ENCODE results near the gene MT1H. TPM values are rescaled to one million over a fixed set of nuclear protein-coding genes. Genes with fewer than 3 reads are reported as not detected.

MT1H gene
- total RNA-seq, 2 donors from 2014 or later, result not detected

DNA sequence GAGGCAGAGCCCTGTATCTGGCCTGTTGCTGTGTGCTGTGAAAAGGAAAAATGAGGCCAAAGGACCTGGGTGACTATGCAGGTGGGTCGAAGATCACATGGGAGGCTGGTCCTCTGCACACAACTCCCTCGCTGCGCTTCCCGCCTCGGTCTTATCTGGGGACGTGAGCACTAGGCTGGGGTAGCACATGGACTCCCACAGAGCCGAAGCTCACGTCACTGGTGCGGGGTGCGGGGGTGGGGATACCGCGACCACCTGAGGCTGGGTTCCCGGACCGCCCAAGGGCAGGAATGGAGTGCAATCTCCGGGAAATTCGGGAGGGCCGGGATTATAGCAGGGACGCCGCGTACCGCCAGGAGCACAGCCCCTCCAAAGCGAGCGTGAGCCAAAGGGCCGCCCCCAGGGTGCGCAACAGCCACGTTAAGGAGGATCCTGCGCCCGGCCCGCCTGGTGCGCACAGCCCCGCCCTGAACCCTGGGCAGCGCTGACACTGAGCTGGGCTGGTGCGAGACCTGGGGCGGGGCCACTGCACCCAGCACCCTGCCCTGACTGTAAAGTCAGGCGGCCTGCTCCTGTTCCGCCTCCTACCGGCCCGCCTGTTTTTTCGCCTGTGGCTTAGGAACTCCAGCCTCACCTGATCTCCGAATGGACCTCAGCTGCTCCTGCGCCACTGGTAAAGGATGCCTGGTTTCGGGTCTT, 26.4 kb upstream of the MT1H start:
- ATAC-seq (peak; percentile 100), DNase-seq (peak; percentile 49 to 58 (median 57))
- Mint-ChIP-seq H3K27ac (peak overlapping the region; percentile 72), H3K36me3 (ENCODE audit: low read depth) (no peaks in the 10 kb centered on the region), H3K4me1 (peaks cover 19% of the 10 kb centered on the region), H3K27me3 (peaks cover 38% of the 10 kb centered on the region), H3K4me3 (peak overlapping the region; percentile 70)
- H3K9me3 ChIP-seq (ENCODE audit: control insufficient read depth, low read length, poor library complexity, severe bottlenecking), result no peaks in the 10 kb centered on the region

DNA sequence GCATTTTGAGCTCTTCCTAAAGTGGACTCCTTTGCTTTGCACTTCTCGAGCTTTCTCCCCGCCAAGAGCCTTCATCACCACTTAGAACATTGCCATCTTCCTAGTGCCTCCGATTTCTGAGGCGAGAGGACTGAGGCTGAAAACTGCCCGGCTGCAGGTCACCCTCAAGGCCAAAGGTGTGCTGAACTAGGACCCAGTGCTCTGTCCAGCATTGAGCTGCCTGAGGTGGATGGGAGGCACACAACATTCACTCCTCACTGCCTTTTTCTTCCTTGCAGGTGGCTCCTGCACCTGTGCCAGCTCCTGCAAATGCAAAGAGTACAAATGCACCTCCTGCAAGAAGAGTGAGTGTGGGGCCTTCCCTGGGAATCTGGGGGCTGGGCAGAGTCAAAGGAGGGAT, 25.8 kb upstream of the MT1H start:
- H3K27me3 Mint-ChIP-seq, result peaks cover 38% of the 10 kb centered on the region
- ATAC-seq (no peak), DNase-seq (no peak)
- H3K27ac Mint-ChIP-seq, result peak overlapping the region; percentile 72
- no peaks in the 10 kb centered on the region for H3K36me3 Mint-ChIP-seq (ENCODE audit: low read depth)
- H3K4me3 Mint-ChIP-seq, result peak overlapping the region; percentile 70
- peaks cover 16% of the 10 kb centered on the region for H3K4me1 Mint-ChIP-seq
- no peaks in the 10 kb centered on the region for H3K9me3 ChIP-seq (ENCODE audit: control insufficient read depth, low read length, poor library complexity, severe bottlenecking)

DNA sequence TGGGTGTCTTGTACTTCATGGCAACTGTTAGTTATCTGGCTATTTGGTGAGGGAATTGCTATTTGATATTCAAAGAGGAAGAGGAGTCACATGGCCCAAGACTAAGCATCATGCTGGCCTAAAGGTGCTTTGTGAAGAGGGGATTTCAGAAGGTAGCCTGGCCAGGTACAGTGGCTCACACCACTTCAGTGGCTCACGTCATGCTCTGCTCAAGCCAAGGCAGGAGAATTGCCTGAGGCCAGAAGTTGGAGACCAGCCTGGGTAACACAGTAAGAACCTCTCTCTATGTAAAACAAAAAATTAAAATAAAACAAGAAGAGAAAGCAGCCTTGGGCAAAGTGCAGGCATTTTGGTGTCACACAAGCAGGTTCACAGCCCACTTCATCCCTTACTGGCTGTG, 24.3 kb upstream of the MT1H start:
- H3K27me3 Mint-ChIP-seq, result peaks cover 29% of the 10 kb centered on the region
- no peak for ATAC-seq

DNA sequence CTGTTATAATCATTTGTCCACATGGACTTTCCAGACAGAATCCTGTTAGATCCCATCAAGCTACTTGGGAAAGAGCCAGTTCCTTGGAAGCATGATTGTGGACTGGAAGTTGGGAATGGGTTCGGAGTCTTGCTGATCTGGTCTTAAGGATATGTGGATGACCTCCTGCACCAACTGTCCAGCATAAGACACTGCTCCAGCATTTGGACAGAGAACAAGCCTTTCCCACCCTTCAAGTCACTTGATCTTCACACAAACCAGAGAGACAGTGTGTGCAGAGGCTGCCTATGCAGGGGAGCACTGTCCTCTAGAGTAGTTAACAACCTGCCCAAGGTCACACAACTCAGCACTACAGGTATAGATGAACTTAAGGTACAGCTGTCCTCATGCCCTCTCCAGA, 23.8 kb upstream of the MT1H start:
- no peaks in the 10 kb centered on the region for H3K9me3 ChIP-seq (ENCODE audit: control insufficient read depth, low read length, poor library complexity, severe bottlenecking)
- peaks cover 26% of the 10 kb centered on the region for H3K27me3 Mint-ChIP-seq
- peaks cover 16% of the 10 kb centered on the region for H3K4me1 Mint-ChIP-seq
- H3K4me3 Mint-ChIP-seq, result no peak overlapping the region
- no peak overlapping the region for H3K27ac Mint-ChIP-seq
- ATAC-seq (no peak), DNase-seq (no peak)
- no peaks in the 10 kb centered on the region for H3K36me3 Mint-ChIP-seq (ENCODE audit: low read depth)

More for the DNA sequence above, 24.3 kb upstream of the MT1H start:
- H3K36me3 Mint-ChIP-seq (ENCODE audit: low read depth), result no peaks in the 10 kb centered on the region
- no peaks in the 10 kb centered on the region for H3K9me3 ChIP-seq (ENCODE audit: control insufficient read depth, low read length, poor library complexity, severe bottlenecking)
- peaks cover 16% of the 10 kb centered on the region for H3K4me1 Mint-ChIP-seq
- DNase-seq, result no peak
- H3K27ac Mint-ChIP-seq, result no peak overlapping the region
- H3K4me3 Mint-ChIP-seq, result no peak overlapping the region

DNA sequence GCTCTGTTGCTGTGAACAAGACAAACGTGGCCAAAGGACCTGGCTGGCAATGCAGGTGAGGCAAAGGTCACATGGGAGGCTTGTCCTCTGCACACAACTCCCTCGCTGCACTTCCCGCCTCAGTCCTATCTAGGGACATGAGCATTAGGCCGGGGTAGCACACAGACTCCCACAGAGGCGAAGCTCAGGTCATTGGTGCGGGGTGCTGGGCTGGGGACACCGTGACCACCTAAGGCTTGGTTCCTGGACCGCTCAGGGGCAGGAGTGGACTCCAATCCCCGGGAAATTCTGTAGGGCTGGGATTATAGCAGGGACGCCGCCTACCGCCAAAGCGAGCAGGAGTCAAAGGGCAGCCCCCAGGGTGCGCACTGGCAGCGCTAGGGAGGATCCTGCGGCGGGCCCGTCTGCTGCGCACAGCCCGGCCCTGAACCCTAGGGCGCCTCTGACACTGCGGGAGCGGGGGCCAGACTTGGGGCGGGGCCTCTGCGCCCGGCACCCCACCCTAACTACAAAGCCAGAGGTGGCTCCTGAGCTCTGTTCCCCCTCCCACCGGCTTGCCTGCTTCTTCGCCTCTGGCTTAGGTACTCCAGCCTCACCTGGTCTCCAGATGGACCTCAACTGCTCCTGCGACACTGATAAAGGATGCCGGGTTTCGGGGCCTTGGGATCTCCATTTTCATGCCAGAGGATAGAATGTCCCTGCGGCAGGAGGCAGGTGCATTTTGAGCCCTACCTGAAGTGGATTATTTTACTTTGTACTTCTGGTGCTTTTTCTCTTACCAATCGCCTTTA, 21.8 kb upstream of the MT1H start:
- ATAC-seq (no peak), DNase-seq (no peak)
- Mint-ChIP-seq H3K27me3 (peaks cover 35% of the 10 kb centered on the region), H3K4me3 (no peak overlapping the region), H3K36me3 (ENCODE audit: low read depth) (no peaks in the 10 kb centered on the region), H3K4me1 (peaks cover 12% of the 10 kb centered on the region), H3K27ac (no peak overlapping the region)
- no peaks in the 10 kb centered on the region for H3K9me3 ChIP-seq (ENCODE audit: control insufficient read depth, low read length, poor library complexity, severe bottlenecking)

DNA sequence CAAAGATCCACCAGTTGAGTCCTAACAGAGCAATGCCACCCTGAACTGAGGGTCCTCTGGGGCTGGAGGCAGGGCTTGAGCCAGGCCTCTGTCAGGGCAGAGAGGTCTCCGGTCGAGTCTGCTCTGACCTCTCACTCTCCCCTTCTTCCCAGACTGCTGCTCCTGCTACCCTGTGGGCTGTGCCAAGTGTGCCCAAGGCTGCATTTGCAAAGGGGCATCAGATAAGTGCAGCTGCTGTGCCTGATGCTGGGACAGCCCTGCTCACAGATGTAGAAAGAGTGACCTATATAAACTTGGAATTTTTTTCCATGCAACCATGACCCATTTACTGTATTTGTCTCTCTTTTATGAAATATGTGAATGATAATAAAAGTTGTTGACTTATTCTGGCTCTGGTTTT, 20.3 kb upstream of the MT1H start:
- Mint-ChIP-seq H3K36me3 (ENCODE audit: low read depth) (no peaks in the 10 kb centered on the region), H3K27ac (no peak overlapping the region), H3K4me3 (no peak overlapping the region), H3K4me1 (peaks cover under 1% of the 10 kb centered on the region), H3K27me3 (peaks cover 35% of the 10 kb centered on the region)
- DNase-seq (no peak), ATAC-seq (no peak)
- no peaks in the 10 kb centered on the region for H3K9me3 ChIP-seq (ENCODE audit: control insufficient read depth, low read length, poor library complexity, severe bottlenecking)

DNA sequence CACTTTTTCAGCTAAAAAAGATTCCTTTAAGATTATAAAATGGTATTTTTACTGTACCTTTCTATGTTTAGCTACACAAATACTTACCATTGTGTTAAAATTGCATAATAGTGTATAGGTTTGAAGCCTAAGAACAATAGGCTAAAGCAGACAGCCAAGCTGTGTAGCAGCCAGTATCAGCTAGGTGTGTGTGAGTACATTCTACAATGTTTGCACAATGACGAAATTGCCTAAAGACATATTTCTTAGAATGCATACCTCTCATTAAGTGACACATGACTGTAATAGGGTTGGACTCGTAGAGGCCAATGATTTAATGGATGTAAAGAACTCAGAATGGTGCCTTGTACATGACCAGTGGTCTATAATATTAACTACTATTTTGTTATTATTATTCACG, 19.8 kb upstream of the MT1H start:
- Mint-ChIP-seq H3K27ac (no peak overlapping the region), H3K4me3 (no peak overlapping the region), H3K36me3 (ENCODE audit: low read depth) (no peaks in the 10 kb centered on the region), H3K27me3 (peaks cover 35% of the 10 kb centered on the region), H3K4me1 (no peaks in the 10 kb centered on the region)
- ATAC-seq, result no peak
- H3K9me3 ChIP-seq (ENCODE audit: control insufficient read depth, low read length, poor library complexity, severe bottlenecking), result no peaks in the 10 kb centered on the region
- no peak for DNase-seq

DNA sequence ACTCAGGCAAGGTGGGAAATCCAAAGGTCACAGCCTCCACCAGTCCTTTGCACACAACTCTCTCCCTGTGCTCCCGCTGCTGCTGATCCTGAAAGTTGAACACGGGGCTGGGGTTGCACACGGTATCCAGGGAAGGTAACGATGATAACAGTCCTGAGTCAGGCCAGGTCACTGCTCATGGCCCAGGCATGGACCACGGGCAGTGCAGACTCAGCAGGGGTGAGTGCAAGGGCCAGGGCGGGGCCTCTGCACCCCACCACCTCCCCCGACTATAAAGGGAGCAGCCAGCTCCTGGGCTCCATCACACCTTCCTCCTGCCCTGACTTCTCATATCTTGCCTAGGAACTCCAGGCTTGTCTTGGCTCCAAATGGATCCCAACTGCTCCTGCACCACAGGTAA, 18.0 kb upstream of the MT1H start, which contains the start of gene MT1B:
Gene MT1B, plus strand, starts transcription at position 301 of the 400 bp plus-strand sequence. Its CDS starts 68 bp downstream, at position 369.
- peaks cover 29% of the 10 kb centered on the region for H3K27me3 Mint-ChIP-seq

DNA sequence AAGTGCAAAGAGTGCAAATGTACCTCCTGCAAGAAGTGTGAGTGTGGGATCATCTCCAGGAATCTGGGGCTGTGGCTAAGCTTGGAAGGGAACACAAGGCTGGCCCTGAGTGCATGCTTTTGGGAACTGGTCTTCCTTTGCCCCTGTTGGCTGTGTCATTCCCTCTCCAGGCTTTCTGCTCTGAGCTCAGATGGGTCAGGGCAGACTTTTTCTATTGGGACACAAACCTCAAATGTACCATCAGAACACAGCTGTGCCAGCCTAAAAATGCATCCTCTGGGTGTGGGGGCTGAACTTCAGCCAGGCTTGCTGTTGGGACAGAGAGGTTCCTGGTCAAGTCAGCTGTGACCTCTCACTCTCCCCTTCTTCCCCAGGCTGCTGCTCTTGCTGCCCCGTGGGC, 17.0 kb upstream of the MT1H start:
- H3K36me3 Mint-ChIP-seq (ENCODE audit: low read depth), result no peaks in the 10 kb centered on the region
- ATAC-seq (no peak), DNase-seq (no peak)
- no peak overlapping the region for H3K27ac Mint-ChIP-seq
- peaks cover 23% of the 10 kb centered on the region for H3K27me3 Mint-ChIP-seq
- H3K9me3 ChIP-seq (ENCODE audit: control insufficient read depth, low read length, poor library complexity, severe bottlenecking), result no peaks in the 10 kb centered on the region
- H3K4me1 Mint-ChIP-seq, result no peaks in the 10 kb centered on the region
- H3K4me3 Mint-ChIP-seq, result no peak overlapping the region

More for the DNA sequence above, 18.0 kb upstream of the MT1H start, which contains the start of gene MT1B:
- ATAC-seq (no peak), DNase-seq (no peak)
- no peaks in the 10 kb centered on the region for H3K9me3 ChIP-seq (ENCODE audit: control insufficient read depth, low read length, poor library complexity, severe bottlenecking)
- Mint-ChIP-seq H3K36me3 (ENCODE audit: low read depth) (no peaks in the 10 kb centered on the region), H3K4me1 (no peaks in the 10 kb centered on the region), H3K4me3 (no peak within 1 kb of the TSS), H3K27ac (no peak within 1 kb of the TSS)

DNA sequence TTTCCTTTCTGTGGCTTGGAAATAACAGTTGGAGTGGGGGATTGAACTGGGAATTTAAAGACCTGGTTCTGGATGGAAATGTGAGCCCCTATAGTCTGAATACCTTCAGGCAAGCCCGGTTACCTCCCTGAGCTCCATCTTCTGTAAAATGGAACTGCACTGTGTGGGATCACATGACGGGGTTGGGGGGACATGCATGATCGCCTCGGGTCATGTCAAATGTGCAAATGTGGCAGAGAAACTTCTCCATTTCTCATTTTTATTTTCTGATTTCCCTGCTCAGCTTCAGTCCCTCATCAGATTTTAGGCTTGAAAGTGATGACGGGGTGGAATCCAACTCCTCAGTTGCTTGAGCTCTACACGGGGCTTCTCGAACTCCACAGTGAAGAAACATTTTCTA, 16.4 kb upstream of the MT1H start:
- no peaks in the 10 kb centered on the region for H3K36me3 Mint-ChIP-seq (ENCODE audit: low read depth)
- no peaks in the 10 kb centered on the region for H3K9me3 ChIP-seq (ENCODE audit: control insufficient read depth, low read length, poor library complexity, severe bottlenecking)
- H3K4me3 Mint-ChIP-seq, result no peak overlapping the region
- ATAC-seq (no peak), DNase-seq (no peak)
- no peak overlapping the region for H3K27ac Mint-ChIP-seq
- peaks cover 4% of the 10 kb centered on the region for H3K4me1 Mint-ChIP-seq
- H3K27me3 Mint-ChIP-seq, result peaks cover 23% of the 10 kb centered on the region

DNA sequence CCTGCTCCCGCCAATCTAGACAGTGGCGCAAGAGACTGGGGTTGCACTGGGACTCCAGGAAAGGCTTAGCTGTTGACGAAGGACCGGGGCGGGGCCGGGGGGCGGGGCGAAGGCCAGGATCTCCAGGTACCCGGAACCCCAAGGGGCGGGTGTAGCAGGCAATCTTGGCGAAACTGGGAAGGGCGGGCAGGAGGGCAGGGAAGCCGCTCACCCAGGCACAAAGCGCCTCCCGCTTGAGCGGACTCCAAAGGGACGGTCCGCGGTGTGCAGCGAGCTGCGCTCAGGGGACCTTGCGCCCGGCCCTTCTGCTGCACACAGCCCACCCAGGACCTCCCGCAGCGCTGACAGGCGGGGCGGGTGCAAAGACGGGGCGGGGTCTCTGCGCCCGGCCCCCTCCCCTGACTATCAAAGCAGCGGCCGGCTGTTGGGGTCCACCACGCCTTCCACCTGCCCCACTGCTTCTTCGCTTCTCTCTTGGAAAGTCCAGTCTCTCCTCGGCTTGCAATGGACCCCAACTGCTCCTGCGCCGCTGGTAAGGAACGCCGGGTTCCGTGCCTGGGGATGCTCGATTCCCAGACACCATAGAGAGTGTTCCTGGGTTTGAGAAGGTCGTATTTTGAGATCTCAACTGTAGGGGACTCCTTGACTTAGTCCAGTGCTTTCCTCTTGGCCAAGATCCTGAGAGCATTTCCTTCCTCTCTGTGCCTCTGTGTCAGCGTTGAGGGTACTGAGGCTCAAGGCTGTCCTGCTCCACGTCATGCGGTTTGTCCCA, 11.9 kb upstream of the MT1H start, which contains the start of gene MT1F:
Gene MT1F, plus strand, starts transcription at position 405 of the 772 bp plus-strand sequence. Its CDS starts 100 bp downstream, at position 505.
- peak; percentile 83 for ATAC-seq
- Mint-ChIP-seq H3K27ac (peak within 1 kb of the TSS; percentile 77), H3K4me3 (peak within 1 kb of the TSS; percentile 97)

DNA sequence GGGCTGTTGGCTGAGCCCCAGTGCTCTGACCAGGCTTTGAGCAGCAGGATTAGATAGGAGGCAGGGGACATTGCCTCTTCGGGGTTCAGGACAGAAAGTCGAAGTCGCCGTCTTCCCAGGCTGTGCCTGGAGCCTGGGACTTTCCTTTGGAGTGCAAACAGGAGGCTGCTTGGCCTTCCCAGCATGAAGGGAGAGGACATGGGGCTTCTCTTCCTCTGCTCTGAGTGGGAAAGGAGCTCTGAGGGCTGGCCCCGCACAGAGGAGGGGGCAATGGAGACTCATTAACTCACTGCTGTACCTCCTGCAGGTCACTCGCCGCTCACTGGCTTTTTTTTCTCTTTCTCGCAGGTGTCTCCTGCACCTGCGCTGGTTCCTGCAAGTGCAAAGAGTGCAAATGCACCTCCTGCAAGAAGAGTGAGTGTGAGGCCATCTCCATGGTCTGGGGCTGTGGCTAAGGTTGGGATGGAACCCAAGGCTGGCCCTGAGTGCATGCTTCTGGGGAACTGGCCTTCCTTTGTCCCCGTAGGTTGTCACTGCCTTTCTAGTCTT, 11.2 kb upstream of the MT1H start:
- H3K4me3 Mint-ChIP-seq, result peak overlapping the region; percentile 97
- H3K36me3 Mint-ChIP-seq (ENCODE audit: low read depth), result no peaks in the 10 kb centered on the region
- H3K9me3 ChIP-seq (ENCODE audit: control insufficient read depth, low read length, poor library complexity, severe bottlenecking), result no peaks in the 10 kb centered on the region
- ATAC-seq (no peak), DNase-seq (no peak)
- H3K27me3 Mint-ChIP-seq, result no peaks in the 10 kb centered on the region
- peaks cover 19% of the 10 kb centered on the region for H3K4me1 Mint-ChIP-seq
- H3K27ac Mint-ChIP-seq, result peak overlapping the region; percentile 77

More for the DNA sequence above, 11.9 kb upstream of the MT1H start, which contains the start of gene MT1F:
- H3K4me1 Mint-ChIP-seq, result peaks cover 15% of the 10 kb centered on the region
- no peaks in the 10 kb centered on the region for H3K36me3 Mint-ChIP-seq (ENCODE audit: low read depth)
- DNase-seq, result peak in 2 of 3 donors; percentile 60 to 65
- H3K27me3 Mint-ChIP-seq, result no peaks in the 10 kb centered on the region
- H3K9me3 ChIP-seq (ENCODE audit: control insufficient read depth, low read length, poor library complexity, severe bottlenecking), result no peaks in the 10 kb centered on the region

All from T-helper 17 cell (primary cell).